ENCODE results near the gene BSN. TPM values are rescaled to one million over a fixed set of nuclear protein-coding genes. Genes with fewer than 3 reads are reported as not detected.

BSN gene
- total RNA-seq, 2 donors from 2014 or later = 0.17 to 0.21 TPM

DNA sequence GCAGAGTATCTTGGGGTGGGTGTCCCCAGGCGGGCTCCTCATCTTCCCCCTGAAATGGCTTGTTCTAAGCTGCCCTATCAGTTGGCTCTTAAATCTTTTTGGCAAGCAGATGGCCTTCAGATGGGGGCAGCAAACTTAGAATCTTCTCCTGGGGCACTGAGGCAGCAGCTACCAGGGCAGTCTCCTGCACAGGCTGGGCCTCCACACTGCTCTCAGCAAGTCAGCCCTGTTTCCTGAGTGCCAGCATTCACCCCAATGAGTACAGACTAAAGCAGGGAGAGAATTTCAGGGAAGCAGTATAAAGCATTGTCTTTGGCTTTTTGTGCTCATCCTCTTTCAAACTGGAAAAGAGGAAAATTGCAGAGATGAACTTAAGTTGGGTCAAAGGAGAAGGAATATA is 68.8 kb downstream of the BSN start:
- TF ChIP-seq, protein P1, sequence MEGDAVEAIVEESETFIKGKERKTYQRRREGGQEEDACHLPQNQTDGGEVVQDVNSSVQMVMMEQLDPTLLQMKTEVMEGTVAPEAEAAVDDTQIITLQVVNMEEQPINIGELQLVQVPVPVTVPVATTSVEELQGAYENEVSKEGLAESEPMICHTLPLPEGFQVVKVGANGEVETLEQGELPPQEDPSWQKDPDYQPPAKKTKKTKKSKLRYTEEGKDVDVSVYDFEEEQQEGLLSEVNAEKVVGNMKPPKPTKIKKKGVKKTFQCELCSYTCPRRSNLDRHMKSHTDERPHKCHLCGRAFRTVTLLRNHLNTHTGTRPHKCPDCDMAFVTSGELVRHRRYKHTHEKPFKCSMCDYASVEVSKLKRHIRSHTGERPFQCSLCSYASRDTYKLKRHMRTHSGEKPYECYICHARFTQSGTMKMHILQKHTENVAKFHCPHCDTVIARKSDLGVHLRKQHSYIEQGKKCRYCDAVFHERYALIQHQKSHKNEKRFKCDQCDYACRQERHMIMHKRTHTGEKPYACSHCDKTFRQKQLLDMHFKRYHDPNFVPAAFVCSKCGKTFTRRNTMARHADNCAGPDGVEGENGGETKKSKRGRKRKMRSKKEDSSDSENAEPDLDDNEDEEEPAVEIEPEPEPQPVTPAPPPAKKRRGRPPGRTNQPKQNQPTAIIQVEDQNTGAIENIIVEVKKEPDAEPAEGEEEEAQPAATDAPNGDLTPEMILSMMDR (IDR thresholded peaks at IDR 0.05) = no peak
- Histone ChIP-seq H3K9ac (ENCODE audit: low read depth in 2 of 2, low read length in 2 of 2) (no peak overlapping the region), H3K27ac (no peak overlapping the region), H3K9me3 (no peaks in the 10 kb centered on the region), H3K4me1 (no peaks in the 10 kb centered on the region), H3K27me3 (no peaks in the 10 kb centered on the region), H3K36me3 (no peaks in the 10 kb centered on the region), H3K4me3 (no peak overlapping the region)
- intact Hi-C loops (cut with DNase I) = no loop called here
- DNase-seq = no peak

GRCh38 chr3:49625071-49625470 is 70.8 kb downstream of the BSN start:
- H3K9me3 ChIP-seq = no peaks in the 10 kb centered on the region
- H3K4me1 ChIP-seq = no peaks in the 10 kb centered on the region
- H3K4me3 ChIP-seq = no peak overlapping the region
- intact Hi-C loops (cut with DNase I) = no loop called here
- H3K27me3 ChIP-seq = no peaks in the 10 kb centered on the region
- H3K36me3 ChIP-seq = no peaks in the 10 kb centered on the region
- TF ChIP-seq, protein P1 (IDR thresholded peaks at IDR 0.05) = no peak
- no peak overlapping the region for H3K27ac ChIP-seq
- no peak overlapping the region for H3K9ac ChIP-seq (ENCODE audit: low read depth in 2 of 2, low read length in 2 of 2)
- DNase-seq = no peak

GRCh38 chr3:49626101-49626581 is 71.9 kb downstream of the BSN start:
- H3K36me3 ChIP-seq = no peaks in the 10 kb centered on the region
- no peaks in the 10 kb centered on the region for H3K4me1 ChIP-seq
- H3K4me3 ChIP-seq = no peak overlapping the region

DNA sequence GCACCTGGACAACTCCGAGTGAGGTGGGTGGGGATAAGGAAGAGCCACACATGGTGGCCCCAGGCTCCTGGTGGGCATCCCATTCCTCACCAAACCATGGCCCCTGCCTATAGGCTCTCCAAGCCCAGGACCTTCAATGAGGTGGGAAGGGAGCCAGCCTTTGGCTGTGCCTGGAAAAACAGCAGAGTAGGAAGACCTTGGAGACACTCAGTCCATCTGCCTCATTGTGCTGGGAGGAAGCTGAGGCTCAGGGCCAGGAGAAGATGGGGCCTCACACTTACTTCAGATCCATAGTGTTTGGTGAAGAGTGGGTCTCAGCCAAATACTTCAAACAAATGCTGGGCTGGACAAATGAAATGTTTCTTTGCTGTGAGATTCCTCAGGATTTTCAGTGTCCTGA is 72.5 kb downstream of the BSN start:
- TF ChIP-seq, protein P1 (IDR thresholded peaks at IDR 0.05) = no peak
- Histone ChIP-seq H3K9ac (ENCODE audit: low read depth in 2 of 2, low read length in 2 of 2) (no peak overlapping the region), H3K36me3 (no peaks in the 10 kb centered on the region), H3K4me1 (no peaks in the 10 kb centered on the region), H3K4me3 (no peak overlapping the region), H3K27me3 (no peaks in the 10 kb centered on the region), H3K27ac (no peak overlapping the region), H3K9me3 (no peaks in the 10 kb centered on the region)
- no peak for DNase-seq
- intact Hi-C loops (cut with DNase I) = no loop called here

More at GRCh38 chr3:49626101-49626581, 71.9 kb downstream of the BSN start:
- intact Hi-C loops (cut with DNase I) = no loop called here
- Histone ChIP-seq H3K27ac (no peak overlapping the region), H3K9me3 (no peaks in the 10 kb centered on the region), H3K9ac (ENCODE audit: low read depth in 2 of 2, low read length in 2 of 2) (no peak overlapping the region), H3K27me3 (no peaks in the 10 kb centered on the region)
- DNase-seq = no peak
- TF ChIP-seq, protein P1 (IDR thresholded peaks at IDR 0.05) = no peak

- Histone ChIP-seq H3K4me1 (no peaks in the 10 kb centered on the region), H3K27ac (no peak overlapping the region), H3K9me3 (no peaks in the 10 kb centered on the region), H3K4me3 (no peak overlapping the region), H3K27me3 (no peaks in the 10 kb centered on the region), H3K9ac (ENCODE audit: low read depth in 2 of 2, low read length in 2 of 2) (no peak overlapping the region), H3K36me3 (no peaks in the 10 kb centered on the region)
- DNase-seq = no peak
- TF ChIP-seq, protein P1 (IDR thresholded peaks at IDR 0.05) = no peak
- intact Hi-C loops (cut with DNase I) = no loop called here
These were observed 73.4 kb downstream of the BSN start for GRCh38 chr3:49627634-49628033.

All from colonic mucosa (tissue), 4 donors.